GM18498 (cell line): ENCODE data around the gene METRNL.

Source experiments
- ATAC-seq: cut with Tn5 transposase; IDR thresholded peaks from one replicate; pipeline ENCODE4 v1.9.1; 2021; ENCODE audit warnings: mild to moderate bottlenecking, moderate library complexity; ENCODE audit not compliant: unreplicated experiment

Gene METRNL

GRCh38 chr17:83103943-83104311, 24.5 kb downstream of the METRNL start:
- no peak for ATAC-seq

GRCh38 chr17:83104577-83105505, 25.4 kb downstream of the METRNL start:
- no peak for ATAC-seq

GRCh38 chr17:83105512-83105911, 26.1 kb downstream of the METRNL start:
- no peak for ATAC-seq

GRCh38 chr17:83106056-83106588, 26.7 kb downstream of the METRNL start:
- no peak for ATAC-seq

DNA sequence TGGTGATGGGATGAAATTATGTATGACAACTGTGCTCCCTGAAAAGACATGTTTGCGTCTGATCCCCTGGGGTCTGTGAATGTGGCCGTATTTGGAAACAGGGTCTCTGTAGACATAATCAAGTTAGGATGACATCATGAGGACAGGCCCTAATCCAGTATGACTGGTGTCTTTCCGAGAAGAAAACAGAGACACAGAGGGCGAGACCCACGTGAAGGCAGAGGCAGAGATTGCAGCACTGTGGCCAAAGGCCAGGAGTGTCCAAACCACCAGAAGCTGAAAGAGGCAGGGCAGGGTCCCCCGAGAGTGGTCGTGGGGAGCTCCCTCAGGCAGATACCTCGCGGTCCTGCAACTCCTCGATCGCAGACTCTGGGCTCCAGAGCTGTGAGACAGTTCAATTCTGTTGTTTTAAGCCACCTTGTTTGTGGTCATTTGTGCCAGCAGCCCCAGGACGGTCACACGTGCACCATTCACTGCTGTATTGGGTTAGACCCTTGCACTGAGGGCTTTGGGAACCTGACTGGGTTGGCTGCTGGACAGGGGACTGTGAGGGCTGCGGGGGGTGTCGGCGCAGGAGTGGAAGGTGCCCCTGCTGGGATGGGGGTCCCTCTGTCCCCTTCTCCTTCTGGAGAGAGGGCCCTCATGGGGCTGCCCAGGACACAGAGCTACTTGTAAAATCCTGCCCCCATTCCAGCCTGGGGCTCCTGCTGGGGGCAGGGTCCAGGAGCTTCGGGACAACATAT, 27.7 kb downstream of the METRNL start:
- no peak for ATAC-seq

DNA sequence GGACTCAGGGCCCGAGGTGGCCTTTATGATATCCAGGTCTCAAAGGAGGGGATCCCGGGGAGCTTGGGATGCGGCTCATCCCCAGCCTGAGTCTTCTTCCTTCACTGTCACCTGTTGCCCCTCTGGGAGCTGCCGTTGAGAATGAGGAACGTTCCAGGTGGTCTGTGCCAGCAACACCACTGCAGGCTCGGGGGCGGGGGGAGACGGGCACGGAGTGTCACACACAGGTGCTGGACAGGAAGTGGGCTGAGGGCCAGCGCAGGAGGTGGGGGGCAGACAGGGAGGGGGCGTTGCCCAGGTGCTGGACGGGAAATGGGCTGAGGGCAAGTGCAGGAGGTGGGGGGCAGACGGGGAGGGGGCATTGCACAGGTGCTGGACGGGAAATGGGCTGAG, 28.2 kb downstream of the METRNL start:
- no peak for ATAC-seq

DNA sequence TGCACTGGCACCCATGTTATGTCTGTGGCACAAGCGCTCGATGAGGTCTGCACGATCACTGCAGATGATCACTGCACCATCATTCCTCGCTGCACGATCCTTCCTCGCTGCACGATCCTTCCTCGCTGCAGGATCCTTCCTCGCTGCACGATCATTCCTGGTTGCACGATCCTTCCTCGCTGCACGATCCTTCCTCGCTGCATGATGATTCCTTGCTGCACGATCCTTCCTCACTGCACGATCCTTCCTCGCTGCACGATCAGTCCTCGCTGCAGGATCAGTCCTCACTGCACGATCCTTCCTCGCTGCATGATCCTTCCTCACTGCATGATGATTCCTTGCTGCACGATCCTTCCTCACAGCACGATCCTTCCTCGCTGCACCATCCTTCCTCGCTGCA, 29.3 kb downstream of the METRNL start:
- no peak for ATAC-seq

- ATAC-seq, result no peak
Observed at GRCh38 chr17:83109386-83109785, 30.0 kb downstream of the METRNL start.

DNA sequence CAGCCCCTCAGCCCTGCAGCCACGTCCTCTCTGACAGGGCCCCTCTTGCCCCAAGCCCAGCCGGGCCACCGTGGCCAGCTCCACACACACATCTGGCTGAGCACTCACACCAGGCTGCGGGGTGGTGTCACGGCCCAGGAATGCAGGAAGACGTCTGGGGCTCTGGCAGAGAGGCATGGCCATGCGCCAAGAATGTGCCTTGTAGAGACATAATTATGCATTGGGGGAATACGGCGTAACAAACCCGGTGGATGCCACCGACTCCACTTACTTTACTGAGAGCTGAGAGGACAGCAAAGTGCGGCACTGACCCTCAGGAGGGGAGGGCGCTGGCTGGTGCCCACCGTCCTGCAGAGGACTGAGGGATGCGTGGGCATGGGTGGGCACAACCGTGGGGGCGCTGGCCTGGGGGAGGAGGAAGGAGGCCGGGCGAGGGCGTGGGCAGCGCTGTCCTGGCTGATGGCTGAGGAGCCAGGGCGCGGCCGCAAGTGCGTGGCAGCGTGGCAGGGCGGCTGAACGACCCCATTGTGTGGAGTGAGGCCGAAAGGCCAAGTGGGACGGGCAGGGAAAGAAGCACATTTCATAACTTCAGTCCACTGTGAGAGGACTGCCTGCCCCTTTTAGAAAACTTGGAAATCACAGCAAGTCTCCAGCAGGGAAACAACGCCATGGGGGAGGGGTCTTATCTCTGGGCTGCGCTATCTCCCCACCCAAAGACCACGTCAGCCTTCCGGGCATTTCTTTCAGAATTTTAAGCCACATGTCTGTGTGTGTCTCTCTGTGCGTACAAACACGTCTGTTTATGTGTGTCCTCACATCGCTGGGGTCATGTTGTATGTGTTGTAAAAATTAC, 30.6 kb downstream of the METRNL start:
- ATAC-seq, result no peak

DNA sequence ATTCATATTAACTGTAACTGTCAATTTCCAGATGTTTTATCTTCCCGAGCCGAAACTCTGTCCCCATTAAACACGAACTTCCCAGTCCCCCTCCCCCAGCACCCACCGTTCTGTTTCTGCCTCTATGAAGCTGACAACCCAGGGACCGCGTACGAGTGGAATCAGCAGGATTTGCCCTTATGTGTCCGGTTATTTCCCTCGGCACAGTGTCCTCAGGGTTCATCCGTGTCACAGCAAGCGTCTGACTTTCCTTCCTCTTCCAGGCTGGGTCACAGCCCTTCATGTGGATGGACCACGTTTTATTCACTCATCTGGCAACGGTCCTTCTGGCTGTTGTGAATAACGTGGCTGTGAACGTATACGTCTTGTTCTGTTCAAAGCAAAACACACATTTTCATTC, 31.3 kb downstream of the METRNL start:
- ATAC-seq, result no peak

DNA sequence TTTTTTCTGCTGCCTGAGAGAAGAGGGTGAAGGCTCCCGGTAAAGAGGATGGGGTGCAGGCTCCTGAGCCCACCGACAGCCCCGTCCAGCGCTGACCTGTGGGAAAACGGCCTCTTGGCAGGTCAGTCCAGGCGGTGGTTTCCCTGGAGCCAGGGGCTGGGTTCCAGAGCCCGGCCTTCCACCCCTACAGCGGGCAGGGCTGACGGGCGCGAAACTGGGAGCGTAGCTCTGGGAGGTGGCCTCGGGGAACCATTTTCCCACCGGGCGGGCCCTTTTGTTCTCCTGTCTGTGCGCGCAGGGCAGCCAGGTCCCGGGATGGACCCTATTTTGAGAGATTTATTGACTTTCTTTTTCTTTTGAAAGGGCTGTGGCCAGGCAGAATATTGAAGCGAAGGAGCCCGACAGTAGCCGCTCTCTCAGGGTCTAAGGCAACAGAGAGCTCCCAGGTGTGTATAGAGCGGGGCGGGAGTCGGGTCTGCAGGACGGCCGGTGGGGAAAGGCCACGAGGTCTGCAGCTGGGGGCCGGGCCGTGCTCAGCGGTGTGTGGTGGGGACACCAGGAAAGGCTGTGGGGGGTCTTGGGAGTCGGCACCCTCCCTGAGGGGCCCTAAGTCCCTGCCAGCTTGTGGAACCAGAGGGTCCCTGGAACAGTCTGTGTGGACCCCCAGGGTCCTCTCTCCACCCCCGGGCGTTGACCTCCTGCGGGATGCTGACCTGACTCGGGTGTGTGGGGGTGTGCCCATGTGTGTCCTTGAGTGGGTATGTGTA, 32.3 kb downstream of the METRNL start:
- no peak for ATAC-seq

DNA sequence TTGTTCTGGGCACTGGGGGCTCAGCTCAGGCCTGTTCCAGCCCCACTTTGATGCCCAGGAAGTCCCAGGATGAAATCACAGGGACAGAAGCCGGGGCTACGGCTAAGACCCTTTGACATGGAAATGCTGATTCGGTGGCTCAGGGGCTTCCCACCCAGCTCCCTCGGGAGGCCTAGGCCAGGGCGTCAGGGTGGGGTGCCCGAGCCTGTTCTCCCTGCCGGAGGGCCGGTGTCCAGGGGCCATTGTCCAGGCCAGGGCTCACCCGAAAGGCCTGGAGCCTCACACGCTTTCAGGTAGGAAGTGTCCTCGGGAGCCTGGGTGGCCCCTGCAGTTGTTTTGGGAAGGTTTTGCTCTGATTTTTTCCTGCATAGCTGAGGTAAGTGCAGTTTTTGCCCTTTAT, 34.0 kb downstream of the METRNL start:
- ATAC-seq, result no peak

- ATAC-seq, result no peak
Observed at GRCh38 chr17:83113792-83114191, 34.4 kb downstream of the METRNL start.

GRCh38 chr17:83114706-83115105, 35.3 kb downstream of the METRNL start:
- ATAC-seq, result no peak

DNA sequence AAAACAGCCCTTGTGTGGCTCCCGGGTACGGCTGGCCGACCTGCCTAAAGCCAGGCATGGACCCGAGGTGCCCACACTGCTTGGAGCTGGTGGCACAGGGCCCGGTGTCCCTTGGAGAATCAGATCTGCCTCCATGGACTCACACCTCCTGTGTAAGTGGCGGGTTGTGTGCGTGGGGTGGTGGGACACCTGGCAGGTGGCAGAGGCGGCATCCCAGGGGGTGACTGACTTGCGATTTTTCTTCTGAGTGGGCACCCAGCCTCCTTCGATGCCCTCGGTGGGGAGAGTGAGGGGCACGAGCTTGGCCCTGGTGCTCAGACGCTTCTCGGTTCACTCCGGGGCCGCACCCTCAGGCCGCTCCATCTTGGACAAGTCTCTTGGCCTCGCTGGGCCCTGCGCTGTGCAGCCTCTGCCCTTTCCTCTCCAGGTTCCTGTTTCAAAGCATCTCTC, 35.8 kb downstream of the METRNL start:
- ATAC-seq, result no peak

GRCh38 chr17:83115832-83116231, 36.4 kb downstream of the METRNL start:
- ATAC-seq, result no peak

- ATAC-seq, result no peak
Observed at GRCh38 chr17:83116311-83116771, 36.9 kb downstream of the METRNL start.

DNA sequence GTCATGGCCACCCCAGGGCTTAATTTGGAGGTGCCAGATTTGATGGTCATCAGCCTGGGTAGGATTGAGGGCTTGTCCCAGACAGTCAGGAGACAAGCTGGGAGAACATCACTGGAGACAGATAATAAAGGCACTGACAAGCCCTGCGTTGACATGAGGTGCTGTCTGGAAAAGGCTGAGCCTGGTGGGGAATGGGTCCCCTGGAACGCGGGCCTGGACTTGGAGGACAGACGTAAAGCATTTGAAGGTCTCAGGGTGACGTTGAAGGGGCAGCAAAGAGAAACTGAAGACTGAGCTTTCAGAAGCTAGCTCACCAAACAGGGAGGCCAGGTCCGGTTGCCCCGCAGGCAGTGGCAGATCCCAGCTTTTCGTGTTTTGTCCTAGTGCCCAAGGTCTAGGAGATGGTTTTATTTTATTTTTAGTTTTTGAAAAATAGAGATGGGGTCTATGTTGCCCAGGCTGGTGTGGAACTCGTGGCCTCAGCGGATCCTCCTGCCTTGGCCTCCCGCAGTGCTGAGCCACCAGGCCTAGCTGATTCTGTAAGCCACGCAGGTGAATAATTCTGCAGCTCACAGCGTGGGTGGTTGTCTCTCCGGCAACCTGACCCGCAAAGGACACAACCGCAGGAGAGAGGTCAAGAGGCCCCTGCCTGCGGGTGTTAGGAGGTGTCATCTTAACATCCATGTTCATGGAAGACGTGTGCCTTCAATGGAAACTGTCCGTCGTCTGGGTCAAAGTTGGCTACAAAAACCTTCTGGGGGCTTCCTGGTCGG, 37.6 kb downstream of the METRNL start:
- ATAC-seq, result no peak

- no peak for ATAC-seq
Observed at GRCh38 chr17:83117583-83117982, 38.2 kb downstream of the METRNL start.
